ENCODE data around the gene TUBAL3. TPM values are rescaled to one million over a fixed set of nuclear protein-coding genes. Genes with fewer than 3 reads are reported as not detected.
"Not testable (repeated sequence)": the region's sequence is repeated elsewhere in the genome, so short reads cannot be mapped to it uniquely, and the experiment has no call there.

Gene TUBAL3
- total RNA-seq, 1 donor from 2014 or later, result 0.11 TPM

DNA sequence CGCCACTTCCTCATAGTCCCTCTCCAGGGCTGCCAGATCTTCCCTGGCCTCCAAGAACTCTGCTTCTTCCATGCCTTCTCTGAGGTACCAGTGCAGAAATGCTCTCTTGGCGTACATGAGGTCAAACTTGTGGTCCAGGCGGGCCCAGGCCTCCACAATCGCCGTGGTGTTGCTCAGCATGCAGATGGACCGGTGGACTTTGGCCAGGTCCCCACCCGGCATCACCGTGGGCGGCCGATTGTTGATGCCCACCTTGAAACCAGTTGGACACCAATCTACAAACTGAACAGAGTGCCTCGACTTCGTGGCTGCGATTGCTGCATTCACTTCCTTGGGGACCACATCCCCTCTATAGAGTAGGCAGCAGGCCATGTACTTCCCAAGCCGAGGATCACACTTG, 11.1 kb downstream of the TUBAL3 start:
- DNase-seq (no peak), ATAC-seq (ENCODE audit: poor library complexity) (no peak)
- intact Hi-C loops (cut with DNase I), result no loop called here

GRCh38 chr10:5391790-5392189, 12.8 kb downstream of the TUBAL3 start:
- intact Hi-C loops (cut with DNase I), result no loop called here
- no peak for ATAC-seq (ENCODE audit: poor library complexity)

DNA sequence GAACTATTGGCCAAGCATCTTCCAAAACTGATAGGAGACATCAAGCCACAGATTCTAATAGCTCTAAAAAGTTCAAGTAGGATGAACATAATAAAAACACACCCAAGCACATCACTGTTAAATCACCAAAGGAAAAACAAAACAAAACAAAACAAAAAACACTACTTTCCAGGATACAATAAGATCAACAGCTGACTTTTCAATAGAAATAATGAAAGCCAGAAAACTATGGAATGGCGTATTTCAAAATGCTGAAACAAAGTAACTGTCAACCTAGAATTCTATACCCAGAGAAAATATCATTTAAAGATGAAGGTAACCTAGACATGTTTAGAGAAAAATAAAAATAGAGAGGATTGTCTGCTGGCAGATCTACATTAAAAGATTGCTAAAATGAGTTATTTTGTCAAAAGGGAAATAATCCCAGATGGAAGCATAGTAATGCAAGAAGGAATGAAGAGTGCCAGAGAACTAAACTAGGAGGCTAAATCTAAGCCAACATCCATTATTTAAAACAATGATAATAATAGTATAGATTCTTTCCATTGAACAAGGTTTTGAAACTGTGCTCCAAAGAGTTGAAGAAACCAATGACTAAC, 13.9 kb downstream of the TUBAL3 start:
- intact Hi-C loops (cut with DNase I), result no loop called here
- ATAC-seq (ENCODE audit: poor library complexity) (no peak), DNase-seq (no peak)

More at GRCh38 chr10:5391790-5392189, 12.8 kb downstream of the TUBAL3 start:
- DNase-seq, result no peak

- intact Hi-C loops (cut with DNase I), result no loop called here
- no peak for DNase-seq
- ATAC-seq (ENCODE audit: poor library complexity), result no peak
These were observed 17.5 kb downstream of the TUBAL3 start for GRCh38 chr10:5387169-5387568.

DNA sequence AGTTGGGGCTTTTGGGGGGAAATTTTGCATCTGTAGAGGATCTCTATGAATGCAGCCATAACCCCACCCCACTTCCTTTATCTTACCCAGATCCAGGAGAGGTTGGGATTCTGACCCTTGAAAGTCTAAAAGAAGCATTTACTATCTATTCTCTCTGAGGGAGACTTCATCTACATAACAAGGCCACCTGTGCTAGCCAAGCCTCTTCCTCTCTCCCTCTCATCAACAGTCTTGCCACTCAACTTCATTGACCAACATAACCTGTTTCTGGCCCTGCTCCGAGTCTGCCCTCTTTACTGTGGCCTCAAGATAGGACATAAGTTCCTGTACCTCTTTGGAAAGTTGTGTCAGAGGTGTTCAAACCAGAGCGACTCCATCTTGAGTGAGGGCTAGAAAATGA, 19.4 kb downstream of the TUBAL3 start:
- intact Hi-C loops (cut with DNase I), result no loop called here
- no peak for ATAC-seq (ENCODE audit: poor library complexity)
- DNase-seq, result no peak

DNA sequence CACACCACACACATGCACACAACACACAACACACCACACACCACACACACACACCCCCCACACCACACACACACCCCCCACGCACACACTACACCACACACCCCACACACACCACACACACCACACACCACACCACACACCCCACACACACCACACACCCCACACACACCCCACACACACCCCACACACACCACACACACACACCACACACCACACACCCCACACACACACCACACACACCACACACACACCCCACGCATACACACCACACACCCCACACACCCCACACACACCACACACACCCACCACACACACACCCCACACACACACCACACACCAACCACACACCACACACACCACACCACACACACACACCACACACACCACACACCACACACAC, 23.4 kb downstream of the TUBAL3 start:
- intact Hi-C loops (cut with DNase I), result no loop called here
- DNase-seq (no peak), ATAC-seq (ENCODE audit: poor library complexity) (no peak)

DNA sequence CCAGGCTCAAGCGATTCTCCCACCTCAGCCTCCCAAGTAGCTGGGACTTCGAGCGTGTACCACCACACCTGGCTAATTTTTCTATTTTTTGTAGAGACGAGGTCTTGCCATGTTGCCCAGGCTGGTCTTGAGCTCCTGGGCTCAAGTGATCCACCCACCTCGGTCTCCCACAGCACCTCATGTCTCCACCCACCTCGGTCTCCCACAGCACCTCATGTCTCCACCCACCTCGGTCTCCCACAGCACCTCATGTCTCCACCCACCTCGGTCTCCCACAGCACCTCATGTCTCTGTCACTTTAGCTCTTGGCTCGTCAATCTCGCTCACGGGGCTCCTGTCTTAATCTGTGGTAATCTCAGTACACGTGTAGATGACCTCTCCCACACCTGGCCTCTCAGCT, 24.2 kb downstream of the TUBAL3 start:
- DNase-seq; intact Hi-C loops (cut with DNase I); ATAC-seq (ENCODE audit: poor library complexity): not testable (repeated sequence)

DNA sequence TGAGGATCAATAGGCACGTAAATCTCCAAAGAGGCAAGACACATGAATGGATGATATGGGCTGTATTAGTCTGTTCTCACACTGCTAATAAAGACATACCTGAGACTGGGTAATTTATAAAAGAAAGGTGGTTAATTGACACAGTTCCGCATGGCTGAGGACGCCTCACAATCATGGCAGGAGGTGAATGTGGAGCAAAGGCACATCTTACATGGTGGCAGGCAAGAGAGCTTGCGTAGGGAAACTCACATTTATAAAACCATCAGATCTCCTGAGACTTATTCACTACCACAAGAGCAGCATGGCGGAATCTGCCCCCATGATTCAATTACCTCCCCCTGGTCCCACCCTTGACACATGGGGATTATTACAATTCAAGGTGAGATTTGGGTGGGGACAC, 25.4 kb downstream of the TUBAL3 start:
- ATAC-seq (ENCODE audit: poor library complexity); intact Hi-C loops (cut with DNase I); DNase-seq: not testable (repeated sequence)

DNA sequence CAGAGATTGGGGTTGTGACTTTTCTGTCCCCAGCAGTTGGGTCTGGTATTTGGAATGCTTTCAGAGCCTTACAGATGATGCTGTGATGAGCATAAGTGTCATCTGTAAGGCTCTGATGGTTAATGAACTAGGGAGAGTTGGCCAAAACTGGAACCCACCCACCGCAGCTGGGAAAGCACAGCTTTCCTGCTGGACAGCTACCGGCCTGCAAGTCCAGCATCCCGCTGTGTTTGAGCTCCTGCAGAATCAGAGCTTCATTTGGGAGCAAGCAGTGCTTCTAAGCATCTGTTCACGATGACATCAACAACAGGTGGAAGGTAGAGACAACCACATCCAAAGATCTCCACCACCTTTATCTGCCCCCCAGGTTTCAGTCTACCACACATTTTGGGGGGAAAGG, 28.2 kb downstream of the TUBAL3 start:
- ATAC-seq (ENCODE audit: poor library complexity), result no peak
- intact Hi-C loops (cut with DNase I), result no loop called here
- DNase-seq, result no peak

DNA sequence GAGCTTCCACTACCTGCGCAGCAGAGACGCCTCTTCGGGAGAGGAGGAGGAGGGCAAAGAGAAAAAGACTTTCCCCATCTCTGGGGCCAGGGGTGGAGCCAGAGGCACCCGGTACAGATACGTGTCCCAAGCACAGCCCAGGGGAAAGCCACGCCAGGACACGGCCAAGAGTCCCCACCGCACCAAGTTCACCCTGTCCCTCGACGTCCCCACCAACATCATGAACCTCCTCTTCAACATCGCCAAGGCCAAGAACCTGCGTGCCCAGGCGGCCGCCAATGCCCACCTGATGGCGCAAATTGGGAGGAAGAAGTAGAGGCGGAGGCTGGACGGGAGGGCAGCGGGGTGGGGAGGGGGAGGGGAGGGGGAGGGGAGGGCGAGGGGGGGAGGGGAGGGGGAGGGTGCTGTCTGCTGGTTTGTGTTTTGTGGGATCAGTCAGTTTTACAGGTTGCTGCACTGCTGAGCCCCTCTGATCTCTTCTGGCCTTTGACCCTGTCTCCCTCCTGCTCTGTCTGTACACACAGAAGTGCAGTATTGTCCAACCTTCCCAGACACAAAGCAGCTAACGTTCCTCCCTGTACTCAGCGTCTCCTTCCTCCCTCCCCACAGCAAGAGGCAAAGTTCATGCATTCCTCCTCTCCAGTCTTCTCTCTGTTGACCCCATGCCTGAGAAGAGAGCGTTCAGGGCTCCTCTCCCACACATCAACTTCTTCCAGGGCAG, 30.6 kb downstream of the TUBAL3 start:
- DNase-seq, result no peak
- intact Hi-C loops (cut with DNase I), result no loop called here
- ATAC-seq (ENCODE audit: poor library complexity), result no peak

DNA sequence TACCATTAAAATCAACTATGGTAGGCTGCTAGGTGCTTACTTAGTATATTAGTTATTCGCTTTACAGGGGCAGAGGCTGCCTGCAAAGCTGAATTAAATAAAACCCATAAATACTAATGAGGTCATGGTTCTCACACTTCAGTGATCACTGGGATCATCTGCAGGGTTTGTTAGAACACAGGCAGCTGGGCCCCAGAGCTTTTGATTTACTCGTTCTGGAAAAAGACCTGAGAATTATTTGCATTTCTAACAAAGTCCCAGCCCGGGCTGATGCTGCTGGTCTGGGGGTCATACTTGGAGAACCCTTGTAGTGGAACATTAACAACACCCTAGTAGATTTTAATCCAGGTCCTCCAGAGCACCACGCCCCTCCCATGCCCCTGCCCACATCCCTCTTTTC, 31.3 kb downstream of the TUBAL3 start:
- intact Hi-C loops (cut with DNase I), result no loop called here
- DNase-seq (no peak), ATAC-seq (ENCODE audit: poor library complexity) (no peak)

- no peak for DNase-seq
- ATAC-seq (ENCODE audit: poor library complexity), result no peak
- intact Hi-C loops (cut with DNase I), result no loop called here
These were observed 33.9 kb downstream of the TUBAL3 start for GRCh38 chr10:5370493-5371352.

DNA sequence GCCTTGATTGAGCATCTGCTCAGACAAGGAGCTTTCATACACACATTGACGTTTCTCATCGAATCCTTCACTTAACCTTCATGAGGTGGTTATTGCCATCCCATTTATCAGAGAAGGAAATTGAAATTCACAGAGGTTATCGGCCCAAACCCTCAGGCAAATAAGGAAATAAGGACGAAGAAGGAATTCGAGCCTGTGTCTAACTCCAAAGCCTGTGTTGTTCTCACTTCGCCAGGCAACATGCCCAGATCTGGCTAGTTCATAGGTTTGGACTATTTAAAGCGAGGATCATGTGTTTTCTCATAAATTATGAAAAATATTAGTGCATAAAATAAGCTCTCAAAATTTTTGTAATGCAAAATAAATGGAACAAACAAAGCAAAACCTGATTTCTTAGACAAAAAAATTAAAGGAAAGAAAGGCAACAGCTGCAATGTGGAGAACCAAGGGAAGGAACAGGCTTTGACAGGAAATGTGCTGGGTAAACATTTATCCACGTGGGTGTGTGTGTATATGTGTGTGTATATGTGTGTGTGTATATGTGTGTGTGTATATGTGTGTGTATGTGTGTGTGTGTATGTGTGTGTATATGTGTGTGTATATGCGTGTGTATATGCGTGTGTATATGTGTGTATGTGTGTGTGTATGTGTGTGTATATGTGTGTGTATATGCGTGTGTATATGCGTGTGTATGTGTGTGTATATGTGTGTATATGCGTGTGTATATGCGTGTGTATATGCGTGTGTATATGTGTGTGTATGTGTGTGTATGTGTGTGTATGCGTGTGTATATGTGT, 35.1 kb downstream of the TUBAL3 start:
- DNase-seq, result no peak
- ATAC-seq (ENCODE audit: poor library complexity), result no peak
- intact Hi-C loops (cut with DNase I), result no loop called here

DNA sequence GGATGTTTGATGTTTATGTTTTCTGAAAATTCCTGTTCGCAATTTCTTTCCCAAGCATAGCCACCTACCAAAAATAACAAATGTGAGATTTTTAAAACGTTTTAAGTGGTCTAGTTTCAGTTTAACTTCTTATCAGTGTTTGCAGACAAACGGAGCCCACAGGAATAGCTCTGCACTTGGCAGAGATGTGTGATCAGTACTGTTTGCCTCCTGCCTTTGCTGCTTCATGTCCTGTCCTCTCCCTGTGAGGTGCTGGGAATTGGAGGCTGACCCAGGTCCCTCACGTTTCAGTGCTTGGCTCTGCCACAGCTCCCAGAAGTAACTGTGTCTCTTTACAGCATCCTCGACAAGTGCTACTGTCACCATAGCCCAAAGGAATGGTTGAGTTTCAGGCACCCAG, 38.7 kb downstream of the TUBAL3 start:
- no peak for DNase-seq
- no peak for ATAC-seq (ENCODE audit: poor library complexity)
- intact Hi-C loops (cut with DNase I), result no loop called here

DNA sequence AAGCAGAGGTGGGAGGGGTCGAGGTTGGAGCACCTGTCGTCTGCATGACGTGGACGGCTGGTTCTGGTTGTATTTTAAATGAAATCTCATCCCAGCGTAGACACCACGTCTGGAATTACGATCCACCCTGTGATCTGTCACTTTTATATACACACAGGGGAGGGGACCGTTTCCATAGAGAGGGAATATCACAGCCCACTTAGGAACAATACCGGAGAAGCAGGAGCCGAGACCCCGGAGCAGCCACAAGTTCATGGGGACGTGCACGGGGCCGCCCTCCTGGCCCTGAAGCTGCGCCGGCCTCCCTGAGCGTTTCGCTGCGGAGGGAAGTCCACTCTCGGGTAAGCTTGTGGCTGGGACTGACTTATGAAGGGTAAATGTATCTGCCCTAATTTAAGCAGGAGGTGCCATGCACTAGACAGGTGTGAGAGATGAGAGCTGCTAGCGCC, 39.7 kb downstream of the TUBAL3 start, which contains the start of gene UCN3:
Gene UCN3 (plus strand): TSS at position 77 of the 449 bp plus-strand sequence. CDS start 8,755 bp downstream, outside the sequence.
- ATAC-seq (ENCODE audit: poor library complexity) (no peak), DNase-seq (no peak)
- intact Hi-C loops (cut with DNase I), result no loop called here

GRCh38 chr10:5364374-5364773, 40.3 kb downstream of the TUBAL3 start:
- intact Hi-C loops (cut with DNase I), result no loop called here
- DNase-seq, result no peak
- no peak for ATAC-seq (ENCODE audit: poor library complexity)

DNA sequence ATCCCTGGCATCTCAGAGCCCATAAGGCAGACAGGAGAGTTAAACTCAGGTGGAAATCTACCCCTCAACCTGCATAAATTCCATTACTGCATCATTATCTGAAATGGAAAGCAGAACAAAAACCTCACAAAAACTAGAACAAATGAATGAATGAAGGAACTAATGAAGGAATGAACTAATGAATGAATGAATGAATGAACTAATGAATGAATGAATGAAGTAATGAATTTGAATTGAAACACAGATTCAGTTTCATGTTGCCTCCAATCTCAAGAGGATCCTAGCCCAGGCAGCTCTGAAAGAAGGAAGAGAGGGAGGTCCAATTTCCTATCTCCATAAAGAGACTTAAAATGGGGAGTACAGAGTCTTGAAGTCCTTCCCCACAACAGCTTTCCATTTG, 41.8 kb downstream of the TUBAL3 start:
- ATAC-seq (ENCODE audit: poor library complexity) (no peak), DNase-seq (no peak)
- intact Hi-C loops (cut with DNase I), result no loop called here

DNA sequence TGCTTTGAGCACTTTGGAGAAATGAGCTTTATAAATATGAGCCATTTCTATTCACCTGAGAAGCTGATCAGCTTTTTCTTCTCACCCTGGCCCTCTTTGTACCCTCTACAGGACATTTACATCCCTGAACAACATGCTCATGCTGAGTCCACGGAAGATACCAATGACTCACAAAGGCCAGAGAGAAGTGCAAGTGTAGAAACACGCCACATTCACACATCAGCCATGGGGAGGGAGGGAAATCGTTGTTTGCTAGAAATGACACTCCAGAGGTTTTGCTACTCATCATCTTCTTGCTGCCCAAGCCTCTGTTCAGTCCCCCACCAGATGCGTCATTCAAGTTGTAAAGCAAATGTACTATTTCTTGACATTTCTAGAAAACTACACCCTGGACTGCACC, 42.7 kb downstream of the TUBAL3 start:
- DNase-seq (no peak), ATAC-seq (ENCODE audit: poor library complexity) (no peak)
- intact Hi-C loops (cut with DNase I), result no loop called here
